IPS-20b (cell line): ENCODE measurements around the gene MAPK12.

Experiments
- H3K27ac ChIP-seq: one replicate; pipeline ENCODE4 v1.5.1; 2013; ENCODE audit warnings: low read length
- H3K27me3 ChIP-seq: 2 replicates; pipeline ENCODE4 v1.6.1; 2013; ENCODE audit warnings: mild to moderate bottlenecking, low read length, inconsistent platforms; ENCODE audit not compliant: insufficient read depth
- H3K36me3 ChIP-seq: 2 replicates; pipeline ENCODE4 v1.6.1; 2013; ENCODE audit warnings: low read depth, mild to moderate bottlenecking, inconsistent platforms, low read length, moderate library complexity; ENCODE audit not compliant: insufficient read depth
- H3K4me1 ChIP-seq: 2 replicates; pipeline ENCODE4 v1.6.1; 2013; ENCODE audit warnings: mild to moderate bottlenecking, control low read depth, inconsistent platforms, low read length, moderate library complexity; ENCODE audit not compliant: insufficient read depth
- H3K4me3 ChIP-seq: 2 replicates; pipeline ENCODE4 v1.5.1; 2013; ENCODE audit warnings: mild to moderate bottlenecking, low read length, inconsistent platforms
- H3K9ac ChIP-seq: 2 replicates; pipeline ENCODE4 v1.6.1; 2013; ENCODE audit warnings: low read depth, mild to moderate bottlenecking, inconsistent platforms, low read length, moderate library complexity
- H3K9me3 ChIP-seq: 2 replicates; pipeline ENCODE4 v1.6.1; 2013; ENCODE audit warnings: mild to moderate bottlenecking, low read depth, low read length, inconsistent platforms; ENCODE audit not compliant: insufficient read depth

Gene MAPK12

GRCh38 chr22:50227579-50228215 lies 33.8 kb downstream of the MAPK12 start:
- peaks cover 25% of the 10 kb centered on the region for H3K36me3 ChIP-seq
- H3K9ac ChIP-seq, result no peak overlapping the region
- H3K4me3 ChIP-seq, result no peak overlapping the region

GRCh38 chr22:50226875-50227165 lies 34.7 kb downstream of the MAPK12 start:
- Histone ChIP-seq H3K4me3 (no peak overlapping the region), H3K36me3 (peaks cover 31% of the 10 kb centered on the region), H3K27me3 (no peaks in the 10 kb centered on the region), H3K9ac (no peak overlapping the region), H3K27ac (no peak overlapping the region), H3K4me1 (no peaks in the 10 kb centered on the region), H3K9me3 (no peaks in the 10 kb centered on the region)

More at GRCh38 chr22:50227579-50228215, 33.8 kb downstream of the MAPK12 start:
- Histone ChIP-seq H3K9me3 (no peaks in the 10 kb centered on the region), H3K27ac (no peak overlapping the region), H3K4me1 (no peaks in the 10 kb centered on the region), H3K27me3 (no peaks in the 10 kb centered on the region)

- H3K27me3 ChIP-seq, result no peaks in the 10 kb centered on the region
- H3K9me3 ChIP-seq, result no peaks in the 10 kb centered on the region
- H3K4me1 ChIP-seq, result no peaks in the 10 kb centered on the region
- no peak overlapping the region for H3K27ac ChIP-seq
- H3K36me3 ChIP-seq, result peaks cover 34% of the 10 kb centered on the region
- H3K9ac ChIP-seq, result no peak overlapping the region
- H3K4me3 ChIP-seq, result no peak overlapping the region
Measured at GRCh38 chr22:50226063-50226874, 35.2 kb downstream of the MAPK12 start.

- H3K4me1 ChIP-seq, result no peaks in the 10 kb centered on the region
- H3K9ac ChIP-seq, result no peak overlapping the region
- H3K27me3 ChIP-seq, result no peaks in the 10 kb centered on the region
- H3K9me3 ChIP-seq, result no peaks in the 10 kb centered on the region
- no peak overlapping the region for H3K4me3 ChIP-seq
- no peak overlapping the region for H3K27ac ChIP-seq
- H3K36me3 ChIP-seq, result peaks cover 43% of the 10 kb centered on the region
Measured at GRCh38 chr22:50225200-50225969, 36.1 kb downstream of the MAPK12 start.

GRCh38 chr22:50224071-50224470 lies 37.4 kb downstream of the MAPK12 start:
- Histone ChIP-seq H3K4me1 (no peaks in the 10 kb centered on the region), H3K27me3 (no peaks in the 10 kb centered on the region), H3K9me3 (no peaks in the 10 kb centered on the region), H3K36me3 (peaks cover 45% of the 10 kb centered on the region), H3K27ac (no peak overlapping the region), H3K9ac (no peak overlapping the region), H3K4me3 (no peak overlapping the region)

- no peaks in the 10 kb centered on the region for H3K9me3 ChIP-seq
- peaks cover 57% of the 10 kb centered on the region for H3K36me3 ChIP-seq
- no peak overlapping the region for H3K27ac ChIP-seq
- H3K27me3 ChIP-seq, result no peaks in the 10 kb centered on the region
- H3K4me1 ChIP-seq, result no peaks in the 10 kb centered on the region
- no peak overlapping the region for H3K9ac ChIP-seq
- H3K4me3 ChIP-seq, result no peak overlapping the region
Measured at GRCh38 chr22:50222508-50222907, 39.0 kb downstream of the MAPK12 start.

- Histone ChIP-seq H3K27me3 (no peaks in the 10 kb centered on the region), H3K4me1 (no peaks in the 10 kb centered on the region), H3K9ac (no peak overlapping the region), H3K36me3 (peaks cover 66% of the 10 kb centered on the region), H3K4me3 (no peak overlapping the region), H3K27ac (no peak overlapping the region), H3K9me3 (no peaks in the 10 kb centered on the region)
Measured at GRCh38 chr22:50221410-50222300, 39.8 kb downstream of the MAPK12 start.

- Histone ChIP-seq H3K9ac (no peak overlapping the region), H3K4me1 (no peaks in the 10 kb centered on the region), H3K36me3 (peaks cover 70% of the 10 kb centered on the region)
Measured at GRCh38 chr22:50220603-50221409, 40.7 kb downstream of the MAPK12 start.

GRCh38 chr22:50219800-50220602 lies 41.5 kb downstream of the MAPK12 start:
- Histone ChIP-seq H3K36me3 (peaks cover 74% of the 10 kb centered on the region), H3K9ac (no peak overlapping the region), H3K27me3 (no peaks in the 10 kb centered on the region), H3K9me3 (no peaks in the 10 kb centered on the region), H3K4me1 (no peaks in the 10 kb centered on the region), H3K4me3 (no peak overlapping the region), H3K27ac (no peak overlapping the region)

More at GRCh38 chr22:50220603-50221409, 40.7 kb downstream of the MAPK12 start:
- H3K4me3 ChIP-seq, result no peak overlapping the region
- no peaks in the 10 kb centered on the region for H3K27me3 ChIP-seq
- no peaks in the 10 kb centered on the region for H3K9me3 ChIP-seq
- H3K27ac ChIP-seq, result no peak overlapping the region

- H3K4me1 ChIP-seq, result no peaks in the 10 kb centered on the region
Measured at GRCh38 chr22:50218996-50219727, 42.3 kb downstream of the MAPK12 start.

More at GRCh38 chr22:50218996-50219727, 42.3 kb downstream of the MAPK12 start:
- Histone ChIP-seq H3K4me3 (no peak overlapping the region), H3K27ac (no peak overlapping the region), H3K9me3 (no peaks in the 10 kb centered on the region), H3K36me3 (peaks cover 76% of the 10 kb centered on the region), H3K27me3 (no peaks in the 10 kb centered on the region), H3K9ac (no peak overlapping the region)
